Measurements from ENCODE around the gene RARB.

The RARB gene

GRCh38 chr3:25448750-25449692 is 21.0 kb downstream of the RARB start:
- no peak for DNase-seq (ENCODE audit: low read depth in 3 of 3)

DNA sequence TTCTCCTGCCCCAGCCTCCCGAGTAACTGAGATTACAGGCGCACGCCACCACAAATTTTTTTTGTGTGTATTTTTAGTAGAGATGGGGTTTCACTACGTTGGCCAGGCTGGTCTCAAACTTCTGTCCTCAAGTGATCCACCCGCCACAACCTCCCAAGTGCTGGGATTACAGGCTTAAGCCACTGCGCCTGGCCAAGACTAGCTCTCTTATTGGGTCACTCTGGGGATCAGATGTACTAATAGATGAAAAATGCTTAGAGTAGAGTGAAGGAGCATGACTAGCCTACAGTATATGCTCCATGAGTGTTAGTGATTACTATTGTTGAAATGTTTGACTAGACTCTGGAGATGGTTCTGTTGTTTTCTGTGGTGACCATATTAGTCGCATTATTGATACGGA is 21.8 kb downstream of the RARB start:
- DNase-seq (ENCODE audit: low read depth in 3 of 3), result no peak

DNA sequence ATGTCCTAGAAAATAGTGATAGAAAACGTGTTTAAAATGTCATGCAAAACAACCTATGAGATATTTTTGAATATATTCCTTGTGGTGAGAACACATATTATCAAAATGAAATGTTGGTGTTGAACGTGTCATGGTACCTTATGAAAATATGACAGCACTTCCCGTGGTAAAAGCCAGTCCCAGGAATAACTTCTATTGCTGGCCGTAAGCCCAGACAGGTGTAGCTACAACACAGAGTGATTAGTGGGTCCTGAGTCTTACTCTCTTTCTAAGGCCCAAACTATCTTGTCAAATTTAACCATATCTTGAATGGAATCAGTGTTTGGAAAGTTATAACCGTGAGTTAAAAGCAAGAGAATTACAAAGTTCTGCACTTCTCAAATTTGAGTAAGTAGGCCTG is 24.1 kb downstream of the RARB start:
- no peak for DNase-seq (ENCODE audit: low read depth in 3 of 3)

DNA sequence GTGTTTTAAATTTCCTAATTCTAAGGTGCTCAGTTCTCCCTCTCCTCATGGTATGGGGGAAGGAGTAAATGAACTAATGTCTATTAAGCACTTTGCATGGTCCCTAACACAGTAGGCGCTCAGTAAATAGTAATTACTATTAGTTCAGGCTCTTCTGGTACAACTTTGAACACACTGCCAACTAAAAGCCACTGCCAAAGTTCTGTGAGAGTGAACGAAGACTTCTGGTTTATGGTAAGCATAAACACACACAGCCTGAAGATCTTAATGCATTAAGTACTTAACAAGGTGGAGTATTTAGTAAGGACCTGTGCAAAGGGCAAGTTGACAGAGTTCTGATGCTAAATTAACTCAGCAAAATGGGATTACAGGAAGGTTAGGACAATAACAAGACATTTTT is 24.7 kb downstream of the RARB start:
- DNase-seq (ENCODE audit: low read depth in 3 of 3), result no peak

GRCh38 chr3:25453619-25454004 is 25.5 kb downstream of the RARB start:
- no peak for DNase-seq (ENCODE audit: low read depth in 3 of 3)

- no peak for DNase-seq (ENCODE audit: low read depth in 3 of 3)
Measured at GRCh38 chr3:25454005-25454927, 26.2 kb downstream of the RARB start.

DNA sequence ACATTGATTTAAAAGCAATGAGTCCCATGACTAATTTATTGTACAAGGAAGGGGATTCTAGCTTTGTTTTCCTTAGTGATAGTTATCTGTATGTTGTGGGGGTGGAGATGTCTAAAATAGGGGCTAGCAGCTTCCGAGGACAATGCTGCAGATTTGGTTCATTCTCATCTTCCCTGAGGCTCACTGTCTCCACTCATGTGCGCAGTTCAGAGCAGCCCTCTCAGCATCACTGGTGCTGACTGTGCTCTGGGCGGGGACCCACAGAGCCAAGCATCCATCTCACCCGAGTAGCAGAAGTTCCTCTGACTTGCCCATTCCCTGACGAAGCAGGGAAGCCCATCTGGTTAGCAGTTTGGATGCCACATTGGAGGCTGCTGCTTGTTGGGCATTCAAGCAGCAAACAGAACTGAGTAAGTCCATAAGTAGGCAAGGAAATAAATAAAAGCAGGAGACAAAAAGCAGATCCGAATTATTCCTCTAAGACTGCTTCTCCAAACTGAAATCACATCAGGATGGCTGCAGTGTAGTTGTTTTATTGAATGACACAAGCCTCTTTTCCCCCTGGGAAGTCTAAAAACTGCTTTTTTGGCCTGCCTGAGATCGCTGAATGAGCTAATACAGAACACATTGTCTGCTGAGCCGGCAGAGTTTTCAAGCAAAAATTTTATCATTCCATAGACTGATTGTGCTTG is 27.5 kb downstream of the RARB start:
- no peak for DNase-seq (ENCODE audit: low read depth in 3 of 3)

- no peak for DNase-seq (ENCODE audit: low read depth in 3 of 3)
Measured at GRCh38 chr3:25456723-25457670, 28.9 kb downstream of the RARB start.

DNA sequence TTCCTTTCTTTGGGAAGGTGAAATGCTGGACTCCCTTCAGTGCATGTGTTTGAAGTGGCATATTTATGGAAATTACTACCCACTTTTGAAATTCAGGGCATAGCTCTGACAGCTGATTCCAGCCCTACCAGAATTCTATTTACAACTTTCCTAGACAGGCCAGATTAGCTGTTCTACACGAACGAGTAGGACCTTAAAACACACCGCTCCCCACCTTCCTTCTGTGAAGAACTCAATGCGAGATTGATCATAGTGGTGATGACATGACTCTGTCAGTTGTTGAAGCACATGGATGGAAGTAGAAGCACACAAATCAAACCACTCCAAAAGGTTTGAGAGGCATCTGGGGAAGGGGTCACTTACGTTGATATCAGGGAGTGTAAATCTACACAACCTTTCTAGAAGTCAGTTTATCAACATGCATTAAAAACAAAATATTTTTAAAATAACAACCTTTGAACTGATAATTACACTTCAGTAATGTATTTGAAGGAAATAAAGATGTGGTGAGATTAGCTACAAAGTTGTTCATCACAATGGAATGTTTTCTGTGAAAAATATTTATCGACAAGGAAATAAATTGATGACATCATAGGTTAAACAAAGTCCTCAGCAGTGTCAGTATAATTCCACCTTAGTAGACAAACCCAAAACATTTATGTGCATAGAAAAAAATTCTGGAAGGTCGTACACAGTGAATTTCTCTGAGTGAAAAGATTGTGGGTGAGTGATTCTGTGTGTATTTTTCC is 29.8 kb downstream of the RARB start:
- no peak for DNase-seq (ENCODE audit: low read depth in 3 of 3)

DNA sequence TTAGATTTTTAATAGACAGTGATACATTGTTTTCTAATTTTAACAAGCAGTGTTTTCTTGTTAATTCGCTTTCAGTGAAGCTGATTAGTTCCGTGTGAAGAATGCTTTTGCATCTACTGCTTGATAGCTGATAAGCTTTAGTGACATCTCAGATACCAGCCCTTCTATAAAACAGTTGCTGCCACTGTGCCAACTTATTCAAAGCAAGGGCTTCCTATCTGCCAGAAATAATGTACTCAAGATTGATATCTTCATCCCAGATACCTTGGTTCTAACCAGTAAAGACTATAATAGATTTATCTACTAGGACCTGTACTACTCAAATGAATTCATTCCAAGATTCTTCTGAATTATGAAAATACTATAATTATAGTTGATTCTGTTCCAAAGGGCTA is 30.4 kb downstream of the RARB start:
- DNase-seq (ENCODE audit: low read depth in 3 of 3), result no peak

DNA sequence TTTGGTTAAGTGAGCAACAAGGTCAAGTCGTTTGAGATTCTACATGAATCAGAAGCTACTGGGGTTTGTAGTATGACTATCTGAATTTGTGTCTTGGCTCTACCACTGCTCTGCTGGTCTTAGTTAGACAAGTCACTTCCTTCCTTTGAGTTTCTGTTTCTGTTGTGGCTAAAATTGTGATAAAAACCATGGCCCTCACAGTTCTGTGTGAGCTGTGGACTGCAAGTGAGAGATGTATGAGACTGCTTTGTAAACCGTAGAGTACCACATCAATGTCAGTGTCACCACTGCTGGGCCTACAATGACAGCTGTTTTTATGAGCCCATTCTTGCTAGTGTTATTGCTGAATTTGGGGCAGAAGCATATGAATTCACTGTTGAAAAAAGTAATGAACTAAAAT is 32.7 kb downstream of the RARB start:
- DNase-seq (ENCODE audit: low read depth in 3 of 3), result no peak

- DNase-seq (ENCODE audit: low read depth in 3 of 3), result no peak
Measured at GRCh38 chr3:25461946-25462345, 33.9 kb downstream of the RARB start.

GRCh38 chr3:25462495-25462894 is 34.4 kb downstream of the RARB start:
- DNase-seq (ENCODE audit: low read depth in 3 of 3), result no peak

DNA sequence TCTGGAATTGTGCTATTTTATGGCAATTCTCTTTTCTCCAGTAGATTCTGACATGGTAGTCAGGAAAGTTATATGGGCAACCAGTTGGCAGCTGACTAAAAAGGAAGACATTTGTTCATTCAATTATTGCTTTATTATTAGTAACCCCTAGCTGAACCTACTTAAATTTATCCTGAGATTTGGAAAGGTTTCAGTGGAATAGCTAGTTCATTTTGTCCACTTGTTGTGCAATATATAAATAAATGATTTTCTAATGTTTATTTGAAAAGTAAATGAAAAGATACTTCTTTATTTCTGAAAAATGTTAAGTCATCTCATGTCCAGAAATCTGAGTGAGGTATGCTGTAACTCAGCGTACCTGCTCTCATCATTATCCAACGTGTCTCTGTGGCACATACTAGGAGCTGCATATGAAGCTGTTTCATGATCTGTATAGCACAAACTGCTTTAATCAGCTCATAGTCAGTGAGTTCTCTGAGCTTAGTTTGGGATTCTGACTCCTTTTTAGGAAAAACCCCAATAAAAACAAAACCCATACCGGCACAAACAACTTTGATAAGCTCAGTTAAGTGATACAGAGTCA is 35.9 kb downstream of the RARB start:
- DNase-seq (ENCODE audit: low read depth in 3 of 3), result no peak

DNA sequence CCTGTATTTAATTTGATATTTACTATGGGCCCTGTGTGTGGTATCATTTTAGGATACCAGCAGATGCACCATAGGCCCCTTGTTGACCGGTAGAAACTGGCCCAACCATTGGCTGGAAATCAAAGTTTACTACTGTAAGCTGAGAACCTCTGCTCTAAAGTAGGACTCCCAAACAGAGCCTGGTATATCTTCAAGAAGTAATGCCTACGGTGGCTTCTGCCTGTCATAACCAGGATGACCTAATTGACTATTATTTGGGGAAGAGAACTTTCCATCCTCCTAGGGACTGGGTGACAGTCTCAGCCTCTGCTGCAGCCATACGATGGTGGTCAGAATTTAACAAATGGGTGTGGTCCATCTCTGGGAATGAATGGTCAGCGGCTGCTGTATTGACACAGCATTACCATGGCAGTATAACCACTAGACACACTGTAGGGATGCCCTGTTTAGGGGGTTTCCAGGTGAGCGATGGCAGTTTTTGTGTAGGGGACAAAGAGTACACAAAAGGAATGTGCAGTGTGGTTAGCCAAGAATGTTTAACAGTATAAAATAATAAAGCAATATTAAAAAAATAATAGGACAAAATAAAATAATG is 37.3 kb downstream of the RARB start:
- DNase-seq (ENCODE audit: low read depth in 3 of 3), result no peak

GRCh38 chr3:25468866-25469319 is 40.8 kb downstream of the RARB start:
- no peak for DNase-seq (ENCODE audit: low read depth in 3 of 3)

DNA sequence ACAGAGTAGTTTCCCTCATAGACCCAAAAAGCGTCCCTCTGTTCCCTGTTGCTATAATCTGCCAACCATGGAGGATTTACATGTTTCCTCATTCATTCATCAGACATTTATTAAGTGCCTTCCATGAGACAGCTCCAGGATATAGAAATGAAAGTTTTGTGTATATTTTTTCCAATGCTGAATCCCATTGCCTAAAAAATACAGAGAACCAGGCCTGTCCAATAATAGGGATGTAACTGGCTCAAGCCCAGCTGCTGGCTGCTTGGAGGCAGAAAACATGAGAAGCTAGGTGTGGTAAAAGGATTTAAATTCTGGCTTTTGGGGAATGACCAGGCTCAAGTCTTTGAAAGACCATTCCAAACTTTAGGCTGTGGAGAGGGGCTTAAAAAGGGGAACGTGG is 41.5 kb downstream of the RARB start:
- DNase-seq (ENCODE audit: low read depth in 3 of 3), result no peak

DNA sequence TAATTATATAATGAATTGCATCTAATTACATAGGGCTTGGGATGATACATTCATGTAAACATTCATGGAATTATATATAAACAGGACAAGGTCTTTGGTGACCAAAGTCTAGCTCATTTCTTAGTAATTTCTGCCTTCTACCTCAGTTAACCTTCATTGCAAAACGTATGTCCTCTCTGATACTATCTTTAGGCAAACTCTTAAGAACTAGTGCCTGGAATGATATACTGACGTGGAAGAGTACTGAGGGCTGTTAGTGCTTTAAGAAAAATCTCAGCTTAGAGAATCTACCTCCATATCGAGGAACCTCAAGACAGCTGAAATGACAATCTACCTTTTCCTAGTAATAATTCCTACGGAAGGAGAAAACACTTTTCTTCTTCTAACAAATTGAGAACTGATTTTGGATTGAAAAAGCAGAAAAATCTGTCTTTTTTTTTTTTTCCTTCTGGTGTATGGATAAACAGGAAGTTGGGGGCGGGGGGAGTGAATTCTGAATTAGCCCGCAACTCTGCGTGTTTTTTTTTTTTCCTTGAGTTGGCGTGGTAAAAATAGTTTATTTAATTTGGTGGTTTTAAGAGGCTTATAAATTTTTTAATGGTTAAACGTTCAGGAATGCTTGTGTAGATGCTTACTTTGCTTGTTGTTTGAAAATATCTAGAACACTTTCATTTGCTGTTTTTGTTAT is 43.2 kb downstream of the RARB start:
- DNase-seq (ENCODE audit: low read depth in 3 of 3), result no peak

DNA sequence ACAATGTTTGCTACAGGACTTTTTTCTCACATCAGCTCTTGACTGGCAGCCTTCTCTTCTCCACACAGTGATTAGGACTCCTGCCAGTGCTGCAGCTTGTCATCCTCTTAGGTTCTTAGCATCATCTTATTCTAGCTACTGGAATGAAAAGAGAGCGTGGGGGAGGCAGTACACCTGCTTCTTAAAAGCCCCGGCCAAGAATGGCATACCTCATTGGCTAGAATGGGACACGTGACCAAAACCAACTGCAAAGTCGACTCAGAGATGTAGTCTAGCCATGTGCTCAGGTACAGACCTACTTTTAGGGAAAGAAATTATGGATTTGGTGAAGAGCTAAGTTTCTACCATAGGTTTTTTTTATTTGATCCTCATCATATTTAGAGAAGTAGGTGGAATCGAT is 44.1 kb downstream of the RARB start:
- no peak for DNase-seq (ENCODE audit: low read depth in 3 of 3)
